Astrocyte (in vitro differentiated cells and primary cell): ENCODE results near the gene IDH2. TPM values are rescaled to one million over a fixed set of nuclear protein-coding genes. Genes with fewer than 3 reads are reported as not detected.

Experiments
- DNase-seq: peaks from one replicate; pipeline ENCODE4 v3.0.0-alpha.2; 2010; ENCODE audit warnings: low read depth
- FAIRE-seq: peaks from 2 replicates; lab custom pipeline; 2011; peaks lifted over from hg19 to GRCh38; lab: Jason Lieb, UNC
- H2AFZ ChIP-seq: 2 replicates; pipeline ENCODE4 v1.6.0; 2012; ENCODE audit warnings: low read depth, low read length, inconsistent platforms
- H3K27ac ChIP-seq: 2 replicates; pipeline ENCODE4 v1.5.1; 2011; ENCODE audit warnings: low read depth, low read length, inconsistent platforms
- H3K27me3 ChIP-seq: 2 replicates; pipeline ENCODE4 v1.6.0; 2011; ENCODE audit warnings: low read length, inconsistent platforms; ENCODE audit not compliant: insufficient read depth
- H3K36me3 ChIP-seq: 2 replicates; pipeline ENCODE4 v1.5.1; 2011; ENCODE audit warnings: low read length, inconsistent platforms; ENCODE audit not compliant: insufficient read depth
- H3K4me1 ChIP-seq: 2 replicates; pipeline ENCODE4 v1.5.1; 2011; ENCODE audit warnings: low read length, inconsistent platforms; ENCODE audit not compliant: insufficient read depth
- H3K4me2 ChIP-seq: 2 replicates; pipeline ENCODE4 v1.6.0; 2012; ENCODE audit warnings: low read length, inconsistent platforms
- H3K4me3 ChIP-seq: 2 replicates; pipeline ENCODE4 v1.5.1; 2011; ENCODE audit warnings: low read depth, mild to moderate bottlenecking, low read length, inconsistent platforms; ENCODE audit not compliant: insufficient read depth
- H3K79me2 ChIP-seq: 2 replicates; pipeline ENCODE4 v1.6.0; 2012; ENCODE audit warnings: mild to moderate bottlenecking, low read length, inconsistent platforms; ENCODE audit not compliant: insufficient read depth
- H3K9ac ChIP-seq: 2 replicates; pipeline ENCODE4 v1.6.0; 2012; ENCODE audit warnings: mild to moderate bottlenecking, low read length, inconsistent platforms
- H3K9me3 ChIP-seq: 2 replicates; pipeline ENCODE4 v1.5.1; 2012; ENCODE audit warnings: low read depth, mild to moderate bottlenecking, low read length, inconsistent platforms; ENCODE audit not compliant: insufficient read depth
- H4K20me1 ChIP-seq: 2 replicates; pipeline ENCODE4 v1.6.0; 2012; ENCODE audit warnings: low read length, inconsistent platforms; ENCODE audit not compliant: insufficient read depth
- H3K27ac Mint-ChIP-seq: one replicate; pipeline ENCODE4 v1.8.0; 2021; ENCODE audit warnings: mild to moderate bottlenecking, mixed read lengths; ENCODE audit not compliant: unreplicated experiment
- H3K27me3 Mint-ChIP-seq: one replicate; pipeline ENCODE4 v1.8.0; 2021; ENCODE audit warnings: low read depth, mixed read lengths; ENCODE audit not compliant: unreplicated experiment
- H3K36me3 Mint-ChIP-seq: one replicate; pipeline ENCODE4 v1.8.0; 2021; ENCODE audit warnings: low read depth, mixed read lengths; ENCODE audit not compliant: unreplicated experiment
- H3K4me1 Mint-ChIP-seq: one replicate; pipeline ENCODE4 v1.8.0; 2021; ENCODE audit warnings: low read depth, mixed read lengths; ENCODE audit not compliant: unreplicated experiment
- H3K4me3 Mint-ChIP-seq: one replicate; pipeline ENCODE4 v1.8.0; 2021; ENCODE audit warnings: mild to moderate bottlenecking, moderate library complexity, mixed read lengths; ENCODE audit not compliant: unreplicated experiment
- H3K9me3 Mint-ChIP-seq: one replicate; pipeline ENCODE4 v1.8.0; 2021; ENCODE audit warnings: mild to moderate bottlenecking, mixed read lengths; ENCODE audit not compliant: unreplicated experiment
- EZH2 ChIP-seq: IDR thresholded peaks from 2 replicates; pipeline ENCODE4 v1.6.1; 2012; ENCODE audit warnings: mild to moderate bottlenecking, low read length, inconsistent platforms; ENCODE audit not compliant: insufficient read depth
- total RNA-seq: library from RNA; stranded (reverse); gene quantifications from 2 replicates; pipeline ENCODE4 v1.2.1, GENCODE V29; 2021
- TF ChIP-seq, protein P1 (sequence below): IDR thresholded peaks from 2 replicates; pipeline ENCODE4 v1.5.1; 2011; ENCODE audit warnings: low read depth, mild to moderate bottlenecking, inconsistent platforms, low read length, moderate library complexity; ENCODE audit not compliant: insufficient read depth

Gene IDH2
- total RNA-seq, 1 donor from 2014 or later, result 76.6 TPM

DNA sequence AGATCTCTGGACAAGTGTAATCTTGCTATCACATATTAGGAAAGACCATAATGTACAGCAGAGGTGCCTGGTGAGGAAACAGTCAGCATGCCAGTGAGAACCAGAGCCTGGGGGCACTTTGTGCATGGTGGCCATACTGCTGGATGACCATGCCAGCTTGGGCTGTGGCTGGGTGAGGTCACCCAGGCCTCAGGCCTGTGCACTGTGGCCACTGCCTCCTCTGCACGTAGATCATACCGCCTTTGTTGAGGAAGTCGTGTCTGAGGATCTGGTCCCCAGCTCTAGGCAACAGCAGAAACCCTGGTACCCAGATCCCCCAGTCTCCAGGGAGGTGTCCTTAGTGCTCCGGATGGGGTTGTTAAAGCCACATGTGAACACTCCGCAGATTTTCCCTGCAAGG is 62.3 kb downstream of the IDH2 start:
- Mint-ChIP-seq H3K4me1 (peaks cover 47% of the 10 kb centered on the region), H3K27ac (no peak overlapping the region)

GRCh38 chr15:90038632-90039095 is 63.6 kb downstream of the IDH2 start:
- Histone ChIP-seq H3K27ac (no peak overlapping the region), H3K27me3 (no peaks in the 10 kb centered on the region), H3K36me3 (no peaks in the 10 kb centered on the region), H3K4me2 (no peak overlapping the region), H3K4me3 (no peak overlapping the region), H4K20me1 (peaks cover 26% of the 10 kb centered on the region), H2AFZ (no peak overlapping the region), H3K79me2 (peaks cover 49% of the 10 kb centered on the region), H3K9me3 (no peaks in the 10 kb centered on the region), H3K4me1 (peaks cover 40% of the 10 kb centered on the region), H3K9ac (no peak overlapping the region)
- no peak for DNase-seq
- Mint-ChIP-seq H3K4me1 (peaks cover 51% of the 10 kb centered on the region), H3K27me3 (no peaks in the 10 kb centered on the region), H3K9me3 (no peaks in the 10 kb centered on the region), H3K36me3 (peaks cover 3% of the 10 kb centered on the region), H3K27ac (peak overlapping the region; percentile 86), H3K4me3 (no peak overlapping the region)
- no peak for FAIRE-seq
- TF ChIP-seq, protein P1, sequence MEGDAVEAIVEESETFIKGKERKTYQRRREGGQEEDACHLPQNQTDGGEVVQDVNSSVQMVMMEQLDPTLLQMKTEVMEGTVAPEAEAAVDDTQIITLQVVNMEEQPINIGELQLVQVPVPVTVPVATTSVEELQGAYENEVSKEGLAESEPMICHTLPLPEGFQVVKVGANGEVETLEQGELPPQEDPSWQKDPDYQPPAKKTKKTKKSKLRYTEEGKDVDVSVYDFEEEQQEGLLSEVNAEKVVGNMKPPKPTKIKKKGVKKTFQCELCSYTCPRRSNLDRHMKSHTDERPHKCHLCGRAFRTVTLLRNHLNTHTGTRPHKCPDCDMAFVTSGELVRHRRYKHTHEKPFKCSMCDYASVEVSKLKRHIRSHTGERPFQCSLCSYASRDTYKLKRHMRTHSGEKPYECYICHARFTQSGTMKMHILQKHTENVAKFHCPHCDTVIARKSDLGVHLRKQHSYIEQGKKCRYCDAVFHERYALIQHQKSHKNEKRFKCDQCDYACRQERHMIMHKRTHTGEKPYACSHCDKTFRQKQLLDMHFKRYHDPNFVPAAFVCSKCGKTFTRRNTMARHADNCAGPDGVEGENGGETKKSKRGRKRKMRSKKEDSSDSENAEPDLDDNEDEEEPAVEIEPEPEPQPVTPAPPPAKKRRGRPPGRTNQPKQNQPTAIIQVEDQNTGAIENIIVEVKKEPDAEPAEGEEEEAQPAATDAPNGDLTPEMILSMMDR, result no peak
- no peak for TF ChIP-seq EZH2

More for the DNA sequence above, 62.3 kb downstream of the IDH2 start:
- H3K27ac ChIP-seq, result no peak overlapping the region
- peaks cover 21% of the 10 kb centered on the region for H4K20me1 ChIP-seq
- no peak overlapping the region for H3K4me2 ChIP-seq
- Mint-ChIP-seq H3K27me3 (no peaks in the 10 kb centered on the region), H3K36me3 (peaks cover 3% of the 10 kb centered on the region), H3K4me3 (no peak overlapping the region), H3K9me3 (no peaks in the 10 kb centered on the region)
- H3K27me3 ChIP-seq, result no peaks in the 10 kb centered on the region
- DNase-seq, result no peak
- H3K9ac ChIP-seq, result no peak overlapping the region
- FAIRE-seq, result no peak
- H3K4me3 ChIP-seq, result no peak overlapping the region
- TF ChIP-seq EZH2, result no peak
- TF ChIP-seq, protein P1, result no peak
- H3K4me1 ChIP-seq, result peaks cover 30% of the 10 kb centered on the region
- H3K36me3 ChIP-seq, result no peaks in the 10 kb centered on the region
- peaks cover 44% of the 10 kb centered on the region for H3K79me2 ChIP-seq
- no peaks in the 10 kb centered on the region for H3K9me3 ChIP-seq
- no peak overlapping the region for H2AFZ ChIP-seq

- FAIRE-seq, result no peak
- H4K20me1 ChIP-seq, result peaks cover 30% of the 10 kb centered on the region
- no peak overlapping the region for H3K4me3 ChIP-seq
- Mint-ChIP-seq H3K4me3 (no peak overlapping the region), H3K36me3 (peaks cover 3% of the 10 kb centered on the region), H3K27me3 (no peaks in the 10 kb centered on the region), H3K9me3 (no peaks in the 10 kb centered on the region), H3K27ac (peak overlapping the region; percentile 86), H3K4me1 (peaks cover 48% of the 10 kb centered on the region)
- no peak overlapping the region for H3K9ac ChIP-seq
- H3K27ac ChIP-seq, result peak overlapping the region; percentile 15
- TF ChIP-seq, protein P1, result no peak
- no peak for TF ChIP-seq EZH2
- DNase-seq, result peak; percentile 83
- no peak overlapping the region for H2AFZ ChIP-seq
- no peaks in the 10 kb centered on the region for H3K27me3 ChIP-seq
- peaks cover 40% of the 10 kb centered on the region for H3K4me1 ChIP-seq
- H3K36me3 ChIP-seq, result no peaks in the 10 kb centered on the region
- peak overlapping the region; percentile 61 for H3K4me2 ChIP-seq
- no peaks in the 10 kb centered on the region for H3K9me3 ChIP-seq
- peaks cover 53% of the 10 kb centered on the region for H3K79me2 ChIP-seq
These were observed 64.2 kb downstream of the IDH2 start for GRCh38 chr15:90037961-90038631.
